DMS 273 (cell line): ENCODE data around the gene SIK3.

Experiments
- DNase-seq: peaks from one replicate; lab custom pipeline; 2025; ENCODE audit not compliant: unreplicated experiment; lab: John Stamatoyannopoulos, UW

The SIK3 gene

DNA sequence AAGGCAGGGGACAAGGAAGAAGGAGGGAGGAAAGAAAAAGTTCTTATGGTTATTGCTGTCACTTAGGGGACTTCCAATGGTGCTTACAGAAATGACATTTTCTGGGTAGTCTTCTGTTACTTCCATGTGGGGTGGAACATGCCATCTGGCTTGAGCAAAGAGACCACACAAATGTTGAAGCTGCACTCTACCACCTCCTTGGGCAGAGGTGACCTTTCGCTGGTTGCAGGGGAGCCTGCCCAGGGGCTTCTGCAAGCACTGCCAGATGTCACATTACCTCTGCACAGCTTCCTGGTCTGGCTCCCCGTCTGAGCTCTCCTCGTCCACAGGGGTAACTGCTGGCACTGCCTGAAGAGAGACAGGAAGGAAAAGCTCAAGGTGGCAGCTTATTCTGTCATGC, 228.2 kb downstream of the SIK3 start:
- no peak for DNase-seq

DNA sequence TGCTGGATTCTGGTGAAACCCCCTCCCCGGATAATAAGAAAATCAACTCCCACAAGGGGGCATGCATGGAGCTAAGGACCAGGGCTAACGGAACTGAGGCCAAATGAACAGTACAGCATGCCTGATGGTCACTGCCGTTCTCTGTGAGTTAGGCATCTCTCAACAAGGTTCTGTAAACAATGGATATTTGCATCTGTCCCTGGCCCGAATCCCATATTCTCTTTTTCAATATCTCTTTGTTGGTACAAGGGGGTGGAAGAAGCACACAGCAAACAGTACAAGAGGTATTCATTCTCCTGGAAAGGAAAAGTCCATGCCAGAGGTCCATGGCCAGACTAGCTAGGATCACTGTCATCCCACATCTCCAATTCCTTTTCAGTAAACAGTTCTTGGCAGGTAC, 228.6 kb downstream of the SIK3 start:
- no peak for DNase-seq

DNA sequence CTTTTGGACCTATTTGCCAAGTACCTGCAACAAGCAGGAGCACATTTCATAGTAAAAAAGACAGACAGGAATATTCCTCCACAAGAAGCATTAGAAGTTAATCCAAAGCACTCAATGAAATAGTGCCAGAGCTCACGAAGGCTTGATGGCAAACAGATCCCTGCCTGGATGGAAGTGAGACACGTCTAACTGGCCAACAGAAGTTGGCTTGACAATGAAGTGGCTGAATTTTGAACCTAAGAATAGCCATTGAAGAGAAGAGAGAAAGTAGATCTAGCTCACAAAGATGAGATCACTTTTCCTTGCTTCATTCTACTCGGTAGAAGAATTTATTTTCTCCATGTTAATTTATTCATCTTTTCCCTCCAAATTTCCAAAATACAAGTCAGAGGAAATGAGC, 230.2 kb downstream of the SIK3 start:
- DNase-seq, result no peak

DNA sequence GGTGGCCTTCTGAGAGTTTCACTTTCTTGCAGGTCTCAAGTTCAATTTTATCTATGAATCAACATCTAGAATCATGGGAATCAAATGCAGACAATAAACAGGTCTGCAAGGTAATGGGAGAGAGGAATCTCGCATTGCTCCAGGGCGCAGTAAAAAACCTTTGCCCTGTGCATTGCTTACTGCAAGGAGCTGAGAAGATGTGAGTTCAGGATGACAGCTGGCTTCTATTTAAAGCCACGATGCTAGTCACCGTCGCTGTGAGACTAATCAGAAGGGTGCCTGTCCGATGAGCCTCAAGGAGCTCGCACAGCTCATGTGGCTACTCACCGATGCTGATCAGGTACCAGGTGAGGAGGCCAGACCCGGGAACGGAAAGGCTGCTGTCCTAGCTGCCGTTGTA, 230.6 kb downstream of the SIK3 start:
- no peak for DNase-seq

DNA sequence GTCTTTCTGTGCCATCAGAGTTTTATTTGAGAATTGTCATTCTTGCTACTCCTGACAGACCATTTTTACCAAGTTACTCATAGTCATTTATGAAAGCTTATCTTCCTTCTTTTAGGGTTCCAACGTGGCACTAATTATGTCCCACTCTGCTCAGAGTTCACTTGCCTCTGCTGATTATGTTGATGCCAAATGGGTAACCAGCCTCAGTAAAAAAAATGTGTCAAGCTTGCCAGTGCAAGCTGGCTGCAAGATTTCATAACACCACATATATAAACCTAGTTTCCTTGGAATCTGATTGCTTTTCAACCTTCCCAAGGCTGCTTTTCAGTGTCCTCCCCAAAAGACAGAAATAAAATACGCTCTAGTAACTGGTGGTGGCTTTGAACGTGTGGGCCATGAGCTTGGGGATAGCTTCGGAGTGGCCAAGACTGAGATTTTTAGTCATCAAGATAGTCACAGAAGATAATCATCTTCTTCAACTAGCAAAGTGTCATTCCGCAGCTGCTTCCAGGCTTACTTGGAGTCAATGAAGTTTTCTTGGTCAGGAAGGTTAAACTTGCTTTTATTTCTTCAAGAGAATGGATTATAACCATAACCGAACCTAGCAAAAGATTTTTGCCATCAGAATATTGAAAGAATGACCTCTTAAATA, 231.3 kb downstream of the SIK3 start:
- DNase-seq, result no peak

DNA sequence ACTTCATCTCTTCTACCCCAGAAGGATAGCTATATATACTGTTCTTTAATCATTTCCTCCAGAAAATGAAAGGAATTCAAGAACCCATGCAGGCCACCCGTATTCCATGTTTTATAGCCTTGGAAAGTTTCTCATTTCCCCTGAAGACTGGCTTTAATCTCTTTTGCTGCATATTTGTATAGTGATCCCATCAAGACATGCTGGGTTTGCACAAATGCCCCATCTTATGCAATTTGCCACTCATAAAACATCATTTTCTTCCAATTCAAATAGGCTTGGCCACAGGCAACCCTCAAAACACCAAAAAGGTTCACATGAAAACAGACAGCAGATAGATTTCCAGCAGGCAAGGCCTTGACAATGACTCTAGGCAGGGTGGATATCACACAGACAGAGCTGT, 232.5 kb downstream of the SIK3 start:
- no peak for DNase-seq

DNA sequence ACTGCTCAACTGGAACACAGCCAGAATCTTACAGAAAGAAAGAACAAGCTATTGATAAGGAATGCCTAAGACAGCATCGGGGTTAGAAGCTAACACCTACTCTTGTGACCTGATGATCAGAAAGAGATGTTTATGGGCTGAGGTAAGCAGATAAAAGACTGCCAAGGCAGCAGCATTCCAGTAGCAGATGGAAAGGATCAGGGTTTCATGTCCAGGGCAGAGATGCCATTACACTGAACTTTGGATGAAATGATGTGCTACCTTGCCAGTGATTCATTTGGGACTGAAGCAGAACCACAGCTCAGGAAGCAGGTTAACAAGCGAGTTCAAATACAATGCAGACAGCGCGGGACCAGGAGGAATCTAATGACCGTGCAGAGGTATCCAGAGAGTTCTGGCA, 233.7 kb downstream of the SIK3 start:
- DNase-seq, result no peak

DNA sequence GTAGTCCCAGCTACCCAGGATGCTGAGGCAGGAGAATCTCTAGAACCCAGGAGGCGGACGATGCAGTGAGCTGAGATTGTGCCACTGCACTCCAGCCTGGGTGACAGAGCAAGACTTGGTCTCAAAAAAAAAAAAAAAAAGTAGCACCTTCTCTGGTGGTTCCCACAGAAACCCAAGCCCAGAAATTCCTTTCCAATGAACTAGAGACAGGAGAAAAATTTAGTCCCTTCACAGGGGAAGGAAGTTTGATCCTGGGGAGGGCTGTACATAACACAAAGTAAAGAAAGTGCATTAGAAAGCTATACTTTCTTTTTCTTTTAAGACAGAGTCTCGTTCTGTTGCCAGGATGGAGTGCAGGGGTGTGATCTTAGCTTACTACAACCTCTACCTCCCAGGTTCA, 235.3 kb downstream of the SIK3 start:
- no peak for DNase-seq

DNA sequence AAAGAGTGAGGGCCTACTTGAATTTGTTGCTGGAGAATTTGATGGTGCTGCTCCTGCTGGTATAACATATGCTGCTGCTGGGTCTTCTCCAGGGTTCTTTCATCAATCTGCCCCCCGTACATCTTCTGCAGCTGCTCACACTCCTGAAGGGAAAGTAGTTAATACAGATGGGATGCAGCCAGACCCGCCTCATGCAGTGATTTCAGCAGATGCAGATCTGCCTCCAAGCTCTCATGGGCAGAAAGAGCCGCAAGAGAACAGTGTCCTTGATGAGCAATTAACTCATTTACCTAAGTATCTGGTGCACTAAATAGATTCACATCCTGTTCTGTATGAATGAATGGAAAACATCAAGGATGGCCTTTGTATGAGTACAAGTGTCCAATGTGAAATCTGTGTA, 236.0 kb downstream of the SIK3 start:
- DNase-seq, result peak; percentile 81

DNA sequence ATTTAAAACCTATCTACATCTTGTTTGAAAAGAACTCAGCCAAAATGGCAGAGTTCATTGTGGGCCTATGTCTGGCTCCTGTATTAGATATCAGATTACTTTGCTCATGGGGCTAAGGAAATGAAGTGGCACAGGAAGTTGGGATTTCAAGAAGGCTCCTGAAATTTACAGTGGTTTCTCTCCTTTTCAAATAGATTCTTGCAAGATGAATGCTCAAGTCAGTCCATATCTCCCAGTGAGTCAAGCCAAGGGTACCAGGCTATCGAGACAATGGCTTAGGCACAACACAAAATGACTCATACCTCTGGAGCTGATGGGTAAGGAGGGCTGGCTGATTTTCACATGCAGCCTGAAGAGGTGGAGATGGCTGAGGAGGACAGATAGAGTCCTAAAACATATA, 236.7 kb downstream of the SIK3 start:
- no peak for DNase-seq

DNA sequence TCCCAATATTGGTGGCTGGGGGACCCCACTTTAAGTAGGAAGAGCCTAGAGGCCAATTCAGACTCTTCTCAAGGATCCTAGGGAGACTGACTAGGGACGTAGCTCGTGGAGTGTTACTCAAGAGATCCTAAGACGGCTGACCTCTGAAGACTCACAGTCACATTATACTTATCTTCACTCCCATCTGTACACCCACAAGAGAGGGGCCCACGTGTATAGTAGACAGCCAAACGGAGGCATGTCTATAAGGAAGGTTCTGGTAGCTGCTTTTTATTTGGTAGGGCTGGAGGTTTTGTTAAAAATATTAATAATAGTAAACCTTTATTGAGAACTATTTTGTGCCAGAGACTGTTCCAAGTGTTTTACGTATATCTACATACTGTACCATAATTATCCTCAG, 237.9 kb downstream of the SIK3 start:
- DNase-seq, result no peak

DNA sequence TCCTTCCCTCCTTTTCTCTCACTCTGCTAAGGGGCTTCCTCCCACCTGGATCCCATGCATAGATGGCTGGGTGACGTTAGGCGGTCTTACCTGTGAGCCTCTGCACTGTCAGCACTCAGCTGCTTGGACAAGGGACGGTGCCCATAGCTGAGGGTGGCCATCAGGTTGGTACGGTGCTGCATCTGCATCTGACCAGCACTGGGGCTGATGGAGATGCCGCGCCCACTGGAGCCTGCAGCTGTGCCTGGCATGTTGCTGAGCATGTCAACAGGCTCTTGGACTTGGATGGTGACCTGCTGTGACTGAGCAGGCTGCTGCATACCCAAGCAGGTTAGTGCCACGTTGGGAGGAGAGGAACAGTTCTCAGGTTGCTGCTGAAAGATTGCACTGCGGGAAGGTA, 239.1 kb downstream of the SIK3 start:
- no peak for DNase-seq

DNA sequence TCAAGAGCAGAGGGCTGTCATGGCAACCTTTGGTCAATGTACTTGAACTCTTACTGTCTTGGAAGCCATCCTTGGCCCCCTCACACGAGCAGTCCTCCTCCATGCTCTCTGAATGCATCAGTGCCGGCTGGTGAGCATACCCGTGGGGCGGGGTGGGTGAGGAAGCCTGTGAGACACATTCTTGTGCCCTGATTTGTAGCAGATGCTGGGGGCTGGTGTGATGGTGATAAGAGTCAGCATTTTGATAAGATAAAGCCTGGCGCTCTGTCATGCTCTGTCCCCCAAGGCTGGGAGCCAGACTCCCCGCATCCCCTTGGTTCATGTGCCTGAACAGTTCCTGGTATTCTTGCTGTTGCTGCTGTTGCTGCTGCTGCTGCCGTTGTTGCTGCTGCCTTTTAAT, 240.3 kb downstream of the SIK3 start:
- DNase-seq, result no peak

DNA sequence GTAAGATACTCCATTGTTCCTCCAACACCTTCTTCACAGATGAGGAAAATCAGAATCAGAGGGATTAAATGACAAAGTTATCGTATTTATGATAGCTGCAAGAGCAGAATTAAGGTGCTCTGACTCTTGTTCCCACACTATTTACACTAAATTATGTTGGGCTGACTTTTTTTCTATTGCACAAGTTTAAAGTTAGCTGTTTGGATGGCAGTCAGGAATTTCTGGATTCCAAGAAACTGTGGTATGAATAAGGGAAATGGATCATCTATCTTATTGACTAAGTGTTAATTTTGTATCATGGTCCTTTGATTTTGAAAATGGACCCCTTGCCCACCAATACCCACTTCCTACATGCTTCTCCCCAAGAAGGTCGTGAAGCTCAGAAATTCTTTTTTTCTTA, 240.9 kb downstream of the SIK3 start:
- DNase-seq, result no peak

DNA sequence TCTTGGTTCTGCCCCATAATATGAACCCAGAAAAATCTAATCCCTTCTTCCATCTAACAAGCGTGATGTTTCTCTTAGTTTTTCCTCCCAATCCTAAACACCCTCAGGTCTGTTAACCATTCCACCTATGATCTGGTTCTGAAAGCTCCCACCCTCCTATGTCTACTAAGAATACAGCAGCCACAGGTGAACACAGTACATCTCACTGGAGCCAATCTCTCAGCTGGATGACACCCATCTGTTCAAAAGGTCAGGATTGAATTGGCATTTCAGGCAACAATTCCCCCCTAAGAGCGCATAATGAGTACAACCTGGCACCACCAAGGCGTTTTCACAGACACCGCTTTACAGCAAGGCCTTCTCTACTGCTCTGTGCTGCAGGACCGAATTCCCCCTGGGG, 241.8 kb downstream of the SIK3 start:
- no peak for DNase-seq

DNA sequence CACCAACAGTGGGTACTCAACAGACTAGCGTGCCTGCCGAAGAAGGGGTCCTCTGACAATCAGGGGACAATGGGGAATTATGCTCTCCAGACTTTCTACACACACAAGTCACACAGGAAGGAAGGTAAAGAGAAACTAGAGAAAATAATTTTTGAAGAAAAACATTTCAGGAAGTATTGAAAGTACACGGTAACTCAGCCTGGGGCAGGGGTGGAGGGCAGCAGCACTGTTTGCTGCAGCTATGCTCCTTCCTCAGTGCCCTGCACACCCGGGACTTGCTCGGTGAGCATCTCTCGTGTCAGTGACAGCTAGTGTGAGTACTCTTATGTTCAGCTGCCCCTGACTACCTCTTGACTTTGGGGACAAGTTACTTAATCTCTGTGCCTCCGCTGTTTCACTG, 242.8 kb downstream of the SIK3 start:
- no peak for DNase-seq

DNA sequence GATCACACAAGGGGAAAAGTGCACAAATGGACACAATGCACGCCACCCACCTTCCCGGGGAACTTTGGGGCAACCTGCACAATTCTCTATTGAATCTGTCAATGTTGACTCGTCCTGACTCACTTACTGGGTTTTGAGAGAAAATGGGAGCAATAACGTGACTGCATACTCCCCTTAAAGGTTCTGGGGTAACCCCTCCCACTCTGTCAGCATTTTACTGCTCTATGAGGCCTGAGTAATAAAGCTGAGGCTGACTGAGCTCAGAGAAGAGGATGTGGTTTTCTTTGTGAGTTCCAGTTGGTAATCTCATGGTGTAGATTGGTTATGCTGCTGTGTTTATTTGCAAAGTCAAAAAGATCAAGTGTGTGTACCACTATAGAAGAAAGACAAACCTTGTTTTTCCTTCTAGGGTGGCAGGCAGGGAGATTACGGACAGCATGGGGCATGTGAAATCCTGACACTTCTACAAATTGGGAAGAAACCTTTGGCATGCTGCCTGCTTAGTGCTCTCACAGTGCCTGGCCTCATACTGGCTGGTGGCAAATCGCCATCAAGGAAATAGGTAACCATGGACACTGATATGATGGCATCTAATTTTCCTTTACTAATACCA, 244.7 kb downstream of the SIK3 start:
- DNase-seq, result no peak

DNA sequence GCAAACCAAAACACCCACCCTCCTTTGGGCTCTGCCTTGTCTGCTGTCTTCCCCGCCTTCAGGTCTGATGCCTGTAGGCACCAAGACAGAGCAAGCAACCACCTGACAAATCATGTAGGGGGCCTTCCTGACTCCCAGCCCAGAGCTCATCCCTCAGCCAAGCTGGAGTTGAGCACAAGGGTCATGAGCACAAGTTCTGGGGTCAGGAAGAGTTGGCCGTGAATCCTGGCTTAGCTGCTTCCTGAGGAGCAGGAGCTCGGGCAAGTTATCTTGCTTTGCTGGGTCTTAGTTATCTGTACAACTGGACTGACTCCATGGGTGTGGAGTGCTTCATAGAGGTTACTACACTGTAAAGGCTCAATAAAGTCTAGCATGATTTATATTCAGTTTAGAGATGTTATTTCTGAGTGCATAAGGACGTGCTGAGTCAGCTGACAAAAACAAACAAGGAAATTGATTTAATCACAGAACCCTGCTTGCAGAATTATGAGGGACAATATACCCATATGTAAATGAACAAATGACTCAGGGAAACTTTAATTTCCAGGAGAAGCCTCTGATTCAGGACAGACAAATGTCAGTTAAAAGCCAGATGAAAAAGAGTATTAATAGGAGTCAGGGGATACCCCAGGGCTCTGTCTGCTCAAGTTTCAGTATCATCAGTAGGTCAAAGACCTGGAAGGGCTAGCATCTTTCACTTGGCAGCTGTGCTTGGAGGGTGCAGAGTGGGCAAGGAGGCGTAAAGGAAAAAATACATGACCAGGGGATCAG, 245.8 kb downstream of the SIK3 start:
- no peak for DNase-seq

DNA sequence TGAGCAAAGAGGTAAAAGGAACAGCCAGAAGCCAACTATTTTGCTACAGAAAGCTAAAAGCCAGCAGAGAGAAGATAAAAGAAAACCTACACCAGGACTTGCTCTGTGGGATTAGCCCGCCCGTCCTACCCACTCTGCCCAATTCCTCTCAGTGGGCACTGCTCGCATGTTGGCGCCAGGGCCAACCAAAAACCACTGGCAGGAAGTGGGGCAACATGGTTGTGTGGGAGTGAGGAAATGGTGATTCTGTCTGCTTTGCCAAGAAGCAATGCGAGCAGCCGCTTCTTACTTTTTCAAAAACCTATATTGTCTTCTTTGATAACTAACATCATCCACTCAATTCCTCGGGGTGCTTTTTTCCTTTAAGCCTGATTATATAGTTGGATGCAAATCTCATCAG, 246.6 kb downstream of the SIK3 start:
- no peak for DNase-seq

DNA sequence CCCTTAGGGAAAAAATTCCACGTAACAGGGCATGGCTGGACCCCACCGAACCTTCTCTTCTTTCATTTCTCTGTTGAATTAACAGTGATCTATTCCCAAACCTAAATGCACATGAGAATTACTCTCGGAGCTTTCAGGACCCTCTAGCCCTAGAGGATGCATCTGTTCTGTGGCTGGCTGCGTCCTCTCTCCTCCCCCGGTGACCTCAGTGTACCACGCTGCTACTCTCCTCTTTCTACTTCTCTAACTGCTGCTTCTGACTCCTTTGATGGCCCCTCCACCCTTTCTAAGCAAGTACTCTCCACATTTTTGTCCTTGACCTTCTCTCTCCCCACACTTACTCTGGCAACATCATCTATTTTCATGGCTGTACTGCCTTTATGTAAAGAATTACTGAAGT, 248.7 kb downstream of the SIK3 start:
- DNase-seq, result no peak

DNA sequence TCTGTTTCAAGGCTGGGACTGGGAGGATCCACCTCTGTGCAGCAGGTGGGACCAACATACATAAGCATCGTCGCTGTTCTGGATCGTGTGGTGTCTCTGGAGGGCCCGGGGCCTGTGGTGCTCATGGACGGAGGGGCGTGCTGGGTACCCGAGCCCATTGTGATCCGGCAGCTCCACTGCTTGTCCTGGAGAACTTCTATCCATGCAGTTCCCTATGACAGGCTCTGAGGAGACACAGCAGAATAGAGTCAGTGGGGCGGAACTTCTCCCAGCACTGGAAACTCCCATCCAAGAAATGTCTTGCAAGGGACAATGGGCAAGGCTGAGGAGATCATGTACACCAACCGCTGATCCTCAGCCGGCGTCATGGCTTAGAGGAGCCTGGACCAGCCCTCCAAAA, 249.2 kb downstream of the SIK3 start:
- DNase-seq, result no peak

DNA sequence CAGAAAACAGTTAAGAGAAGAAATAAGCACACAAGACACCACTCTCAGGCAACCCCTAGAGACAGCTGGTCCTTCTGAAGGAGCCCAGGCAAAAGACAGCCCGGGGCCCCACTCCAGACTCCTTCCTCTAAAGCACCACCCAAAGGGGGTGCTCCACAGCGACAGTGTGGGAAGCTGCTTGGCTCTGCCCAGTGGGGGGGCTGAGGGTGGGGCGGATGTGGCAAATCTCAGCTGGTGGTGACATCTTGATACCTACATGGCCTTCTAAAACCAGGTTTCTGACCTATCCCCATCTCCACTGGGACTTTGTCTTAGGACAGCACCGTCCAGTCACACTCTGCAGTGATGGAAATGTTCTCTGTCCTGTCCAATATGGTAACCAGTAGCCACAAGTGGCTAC, 250.6 kb downstream of the SIK3 start:
- no peak for DNase-seq

DNA sequence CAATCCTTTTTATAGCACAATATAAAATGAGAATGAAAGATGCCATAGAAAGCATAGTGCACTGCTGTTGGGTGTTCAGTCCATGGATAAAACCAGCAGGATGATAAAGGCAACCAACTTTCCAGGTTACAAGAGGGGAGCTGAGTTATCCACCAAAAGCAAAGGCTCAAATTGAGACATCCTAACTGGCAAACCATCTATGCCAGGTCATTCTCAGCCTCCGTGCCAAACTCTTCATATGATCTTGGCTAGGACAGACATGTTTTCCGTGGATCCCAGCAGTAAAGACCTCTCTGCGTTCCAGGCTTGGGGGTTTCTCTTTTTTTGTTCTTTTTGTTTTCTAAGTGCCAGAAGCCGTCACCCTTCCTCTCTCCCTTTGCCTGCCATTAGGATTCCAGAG, 253.5 kb downstream of the SIK3 start:
- DNase-seq, result no peak
